Loucy (cell line): Measurements from ENCODE around the gene HOXD10.

Experiments
- CTCF ChIP-seq: fragments of 200-600 bp; sonication (generic); conservative IDR thresholded peaks from 2 replicates; pipeline ENCODE4 v1.5.1; 2014; ENCODE audit warnings: mild to moderate bottlenecking, antibody characterized with exemption, low read length
- EZH2phosphoT487 ChIP-seq: fragments of 200-600 bp; IDR thresholded peaks from 2 replicates; pipeline ENCODE4 v1.6.1; 2018; ENCODE audit warnings: antibody characterized with exemption, mild to moderate bottlenecking, moderate library complexity, borderline replicate concordance

GRCh38 chr2:176074919-176075425, 41.6 kb upstream of the HOXD10 start:
- TF ChIP-seq CTCF: no peak
- no peak for TF ChIP-seq EZH2phosphoT487
